H1 (cell line): ENCODE measurements around the gene EIF2AK2.

ENCODE experiments used
- BRCA1 ChIP-seq: IDR thresholded peaks from 2 replicates; pipeline ENCODE4 v1.6.1; 2012; ENCODE audit warnings: low read depth, low read length, improper control_type of control experiment
- CTCF ChIP-seq, 3 experiments: IDR thresholded peaks; 1 replicate in 2 of 3; 2 replicates in 1 of 3; pipeline versions ENCODE4 v1.5.1 to v1.6.1; 2011; ENCODE audit warnings: low read length in 3 of 3, mild to moderate bottlenecking in 3 of 3, inconsistent platforms in 2 of 3, low read depth in 1 of 3, moderate library complexity in 1 of 3; ENCODE audit not compliant: insufficient read depth in 1 of 3; ENCODE audit errors: control extremely low read depth in 1 of 3
- JUN ChIP-seq: IDR thresholded peaks from 2 replicates; pipeline ENCODE4 v1.6.1; 2011; ENCODE audit warnings: low read depth, mild to moderate bottlenecking, improper control_type of control experiment, low read length
- JUND ChIP-seq: IDR thresholded peaks from 2 replicates; pipeline ENCODE4 v1.6.1; 2011; ENCODE audit warnings: mild to moderate bottlenecking, improper control_type of control experiment, low read length
- POLR2AphosphoS5 ChIP-seq: IDR thresholded peaks from 2 replicates; pipeline ENCODE4 v1.6.1; 2011; ENCODE audit warnings: low read depth, low read length
- TBP ChIP-seq: IDR thresholded peaks from 2 replicates; pipeline ENCODE4 v1.6.1; 2011; ENCODE audit warnings: low read depth, low read length, improper control_type of control experiment
- TEAD4 ChIP-seq: IDR thresholded peaks from 2 replicates; pipeline ENCODE4 v1.6.1; 2012; ENCODE audit warnings: low read depth, low read length, inconsistent platforms, mixed read lengths
- USF2 ChIP-seq: IDR thresholded peaks from 2 replicates; pipeline ENCODE4 v1.6.1; 2011; ENCODE audit warnings: low read length, improper control_type of control experiment

GRCh38 chr2:37070931-37071330, 85.8 kb downstream of the EIF2AK2 start:
- no peak for TF ChIP-seq JUN
- TF ChIP-seq BRCA1, result no peak
- TF ChIP-seq POLR2AphosphoS5, result no peak
- TF ChIP-seq TBP, result no peak
- TF ChIP-seq JUND, result no peak
- no peak for TF ChIP-seq CTCF (IDR thresholded peaks at IDR 0.05; ENCODE audit: control extremely low read depth in 1 of 3, insufficient read depth in 1 of 3, low read depth in 1 of 3, low read length in 3 of 3)
- no peak for TF ChIP-seq USF2
- no peak for TF ChIP-seq TEAD4
